HG03469 (cell line): ENCODE data around the gene ZC3H14.
A peak's percentile ranks its signal among the peaks of the same experiment; 100 is the strongest.

Experiments used
- ATAC-seq: cut with Tn5 transposase; IDR thresholded peaks from one replicate; pipeline ENCODE4 v1.9.1; 2021; ENCODE audit warnings: mild to moderate bottlenecking, moderate library complexity, moderate number of reproducible peaks; ENCODE audit not compliant: unreplicated experiment

ZC3H14 gene

GRCh38 chr14:88668448-88669116, 105.7 kb downstream of the ZC3H14 start:
- peak; percentile 82 for ATAC-seq

DNA sequence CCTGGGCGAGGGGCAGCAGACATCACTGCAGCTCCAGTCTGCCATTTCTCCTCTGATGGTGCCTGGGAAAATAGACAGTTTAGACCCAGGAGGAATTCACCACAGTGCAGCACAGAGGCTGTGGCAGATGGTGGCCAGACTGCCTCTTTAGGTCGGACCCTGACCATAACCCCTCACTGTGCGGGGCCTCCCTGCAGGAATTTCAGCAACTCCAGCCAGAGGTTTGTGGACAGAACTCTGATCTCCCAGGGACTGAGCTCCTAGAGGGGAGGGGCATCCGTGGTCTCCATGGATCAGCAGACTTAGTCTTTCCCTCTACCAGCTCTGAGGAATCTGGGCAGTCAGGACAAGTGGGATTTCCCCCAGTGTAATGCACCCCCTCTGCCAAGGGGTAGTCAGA, 106.5 kb downstream of the ZC3H14 start:
- ATAC-seq, result no peak
